ENCODE results near the gene DGLUCY. TPM values are rescaled to one million over a fixed set of nuclear protein-coding genes. Genes with fewer than 3 reads are reported as not detected.
"Not testable (repeated sequence)": the region's sequence is repeated elsewhere in the genome, so short reads cannot be mapped to it uniquely, and the experiment has no call there.

DGLUCY gene
- total and polyA plus RNA-seq, 2 experiments from 2014 or later: 15.2 to 15.7 TPM

DNA sequence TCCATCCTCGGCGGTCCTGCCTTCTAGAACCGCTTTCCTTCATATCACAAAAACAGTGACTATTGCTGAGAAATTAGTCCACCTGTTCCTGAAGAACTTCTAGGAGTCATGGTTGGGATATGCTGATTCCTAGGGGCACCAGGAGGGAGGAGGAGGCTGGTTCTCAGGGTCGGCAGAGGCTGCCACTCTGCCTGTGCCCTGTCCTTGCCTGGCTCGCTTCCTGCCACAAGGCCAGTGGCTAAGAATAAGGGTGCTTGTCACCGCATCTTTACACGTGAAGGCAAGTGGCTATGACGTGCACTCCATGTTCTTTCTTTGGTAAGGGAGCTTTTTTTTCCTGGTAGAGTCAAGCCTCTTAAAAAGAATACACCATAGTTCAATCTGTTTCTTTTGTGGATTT, 18.7 kb upstream of the DGLUCY start:
- Histone ChIP-seq H4K20me1 (ENCODE audit: insufficient read depth) (no peaks in the 10 kb centered on the region), H3K27ac (no peak overlapping the region), H3K27me3 (replicated peaks; ENCODE audit: insufficient read depth) (peaks cover 5% of the 10 kb centered on the region; the same call in 1 of the 2 replicates), H3K4me2 (ENCODE audit: unreplicated experiment) (no peak overlapping the region), H3K4me1 (ENCODE audit: insufficient read depth) (no peaks in the 10 kb centered on the region), H3K9ac (no peak overlapping the region), H2AFZ (no peak overlapping the region), H3K4me3 (no peak overlapping the region), H3K36me3 (ENCODE audit: low read depth) (no peaks in the 10 kb centered on the region), H3F3A (ENCODE audit: insufficient read depth) (no peaks in the 10 kb centered on the region), H3K9me3 (ENCODE audit: low read depth) (no peaks in the 10 kb centered on the region), H3K79me2 (ENCODE audit: insufficient read depth) (no peaks in the 10 kb centered on the region), H3K9me2 (ENCODE audit: insufficient read depth) (no peaks in the 10 kb centered on the region)
- TF ChIP-seq EZH2 (IDR thresholded peaks at IDR 0.05; ENCODE audit: insufficient read depth, poor library complexity, severe bottlenecking): no peak
- no peak for TF ChIP-seq EZH2phosphoT487 (IDR thresholded peaks at IDR 0.05; ENCODE audit: insufficient read depth, low read depth)
- WGBS, 2 experiments (ENCODE audit: low coverage in 1 of 2, low lambda C conversion rate in 2 of 2, missing lambda C conversion rate in 2 of 2): 63 to 69% methylated on average over 8 of the region's 8 CpGs
- in situ Hi-C loops (cut with MboI): no loop called here
- DNase-seq: no peak

DNA sequence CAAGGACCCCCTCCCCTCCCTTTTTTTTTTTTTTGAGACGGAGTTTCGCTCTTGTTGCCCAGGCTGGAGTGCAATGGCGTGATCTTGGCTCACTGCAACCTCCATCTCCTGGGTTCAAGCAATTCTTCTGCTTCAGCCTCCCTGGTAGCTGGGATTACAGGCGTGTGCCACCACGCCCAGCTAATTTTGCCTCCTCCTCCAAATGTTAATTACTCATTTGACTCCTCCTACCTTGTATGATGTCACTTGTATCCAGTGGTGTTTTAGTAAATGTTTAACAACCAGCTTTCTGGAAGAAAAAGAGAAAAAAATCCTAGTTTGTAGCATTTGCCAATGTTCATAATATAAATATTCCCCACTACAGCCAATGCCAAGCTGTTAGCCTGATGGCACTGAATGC, 16.2 kb upstream of the DGLUCY start:
- H3K9me3 ChIP-seq (ENCODE audit: low read depth); H3K9ac ChIP-seq; H4K20me1 ChIP-seq (ENCODE audit: insufficient read depth); DNase-seq; H3K36me3 ChIP-seq (ENCODE audit: low read depth); H3K4me1 ChIP-seq (ENCODE audit: insufficient read depth); H3K27me3 ChIP-seq (replicated peaks; ENCODE audit: insufficient read depth); H2AFZ ChIP-seq; H3K4me2 ChIP-seq (ENCODE audit: unreplicated experiment); H3K9me2 ChIP-seq (ENCODE audit: insufficient read depth); H3F3A ChIP-seq (ENCODE audit: insufficient read depth); H3K79me2 ChIP-seq (ENCODE audit: insufficient read depth); H3K4me3 ChIP-seq; in situ Hi-C loops (cut with MboI); H3K27ac ChIP-seq: not testable (repeated sequence)
- WGBS, 2 experiments (ENCODE audit: low coverage in 1 of 2, low lambda C conversion rate in 2 of 2, missing lambda C conversion rate in 2 of 2): 74 to 77% methylated on average over 3 to 5 of the region's 5 CpGs

DNA sequence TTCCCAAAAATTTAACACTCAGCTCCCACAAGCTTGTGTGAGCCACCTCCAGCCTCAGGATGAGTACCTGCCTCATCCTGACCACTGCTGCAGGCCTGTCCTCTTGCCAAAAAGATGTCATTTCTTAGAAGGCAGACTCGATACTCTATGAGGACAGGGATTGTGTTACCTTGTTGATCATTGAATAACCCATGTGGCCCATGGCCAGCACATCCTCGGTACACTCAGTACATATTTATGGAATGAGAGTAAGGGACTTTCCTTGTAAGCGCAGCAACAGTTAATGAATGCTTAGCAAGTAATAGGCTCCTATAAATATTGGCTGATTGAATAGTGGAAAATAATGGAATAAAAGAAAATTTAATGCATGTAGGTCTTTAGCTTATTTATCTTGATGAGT, 15.3 kb upstream of the DGLUCY start:
- in situ Hi-C loops (cut with MboI): no loop called here

DNA sequence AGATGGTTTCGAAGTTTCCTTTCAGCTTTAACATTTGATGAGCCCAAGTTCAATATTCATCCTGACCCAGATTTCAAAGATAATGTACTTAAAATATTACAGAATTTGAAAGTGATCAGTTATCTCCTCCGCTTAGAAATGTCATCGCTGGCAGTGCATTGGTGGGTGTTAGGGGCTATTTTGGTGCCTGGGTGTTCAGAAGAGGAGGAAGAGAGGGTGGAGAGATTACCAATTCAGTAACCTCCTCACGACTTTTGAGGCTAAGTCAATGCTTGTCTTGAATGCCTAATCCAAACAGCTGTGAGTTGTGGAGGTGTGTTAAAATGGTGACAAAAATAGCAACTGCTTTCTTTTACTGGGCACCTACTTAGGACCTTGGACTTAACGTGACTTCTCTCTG, 13.8 kb upstream of the DGLUCY start:
- Histone ChIP-seq H3K4me1 (ENCODE audit: insufficient read depth) (no peaks in the 10 kb centered on the region), H2AFZ (no peak overlapping the region), H3K36me3 (ENCODE audit: low read depth) (no peaks in the 10 kb centered on the region), H3K27ac (no peak overlapping the region), H3K4me2 (ENCODE audit: unreplicated experiment) (no peak overlapping the region), H3K9me2 (ENCODE audit: insufficient read depth) (no peaks in the 10 kb centered on the region), H3F3A (ENCODE audit: insufficient read depth) (no peaks in the 10 kb centered on the region), H3K9me3 (ENCODE audit: low read depth) (no peaks in the 10 kb centered on the region), H3K4me3 (no peak overlapping the region), H3K27me3 (replicated peaks; ENCODE audit: insufficient read depth) (peaks cover 7% of the 10 kb centered on the region; the same call in 1 of the 2 replicates), H3K9ac (no peak overlapping the region), H4K20me1 (ENCODE audit: insufficient read depth) (no peaks in the 10 kb centered on the region), H3K79me2 (ENCODE audit: insufficient read depth) (no peaks in the 10 kb centered on the region)
- no peak for TF ChIP-seq EZH2phosphoT487 (IDR thresholded peaks at IDR 0.05; ENCODE audit: insufficient read depth, low read depth)
- no peak for TF ChIP-seq EZH2 (IDR thresholded peaks at IDR 0.05; ENCODE audit: insufficient read depth, poor library complexity, severe bottlenecking)
- DNase-seq: no peak
- in situ Hi-C loops (cut with MboI): no loop called here
- WGBS, 2 experiments (ENCODE audit: low coverage in 1 of 2, low lambda C conversion rate in 2 of 2, missing lambda C conversion rate in 2 of 2): 69% methylated on average over 5 of the region's 5 CpGs

More for the DNA sequence above, 15.3 kb upstream of the DGLUCY start:
- 49 to 50% methylated on average over 3 of the region's 3 CpGs for WGBS, 2 experiments (ENCODE audit: low coverage in 1 of 2, low lambda C conversion rate in 2 of 2, missing lambda C conversion rate in 2 of 2)
- DNase-seq: no peak
- peaks cover 7% of the 10 kb centered on the region; the same call in 1 of the 2 replicates for H3K27me3 ChIP-seq (replicated peaks; ENCODE audit: insufficient read depth)
- no peak overlapping the region for H2AFZ ChIP-seq
- no peak overlapping the region for H3K9ac ChIP-seq
- H4K20me1 ChIP-seq (ENCODE audit: insufficient read depth): no peaks in the 10 kb centered on the region
- H3K4me3 ChIP-seq: no peak overlapping the region
- no peaks in the 10 kb centered on the region for H3K4me1 ChIP-seq (ENCODE audit: insufficient read depth)
- TF ChIP-seq EZH2phosphoT487 (IDR thresholded peaks at IDR 0.05; ENCODE audit: insufficient read depth, low read depth): no peak
- TF ChIP-seq EZH2 (IDR thresholded peaks at IDR 0.05; ENCODE audit: insufficient read depth, poor library complexity, severe bottlenecking): no peak
- no peaks in the 10 kb centered on the region for H3F3A ChIP-seq (ENCODE audit: insufficient read depth)
- H3K27ac ChIP-seq: no peak overlapping the region
- H3K9me3 ChIP-seq (ENCODE audit: low read depth): no peaks in the 10 kb centered on the region
- no peaks in the 10 kb centered on the region for H3K9me2 ChIP-seq (ENCODE audit: insufficient read depth)
- H3K36me3 ChIP-seq (ENCODE audit: low read depth): no peaks in the 10 kb centered on the region
- H3K4me2 ChIP-seq (ENCODE audit: unreplicated experiment): no peak overlapping the region
- H3K79me2 ChIP-seq (ENCODE audit: insufficient read depth): no peaks in the 10 kb centered on the region

DNA sequence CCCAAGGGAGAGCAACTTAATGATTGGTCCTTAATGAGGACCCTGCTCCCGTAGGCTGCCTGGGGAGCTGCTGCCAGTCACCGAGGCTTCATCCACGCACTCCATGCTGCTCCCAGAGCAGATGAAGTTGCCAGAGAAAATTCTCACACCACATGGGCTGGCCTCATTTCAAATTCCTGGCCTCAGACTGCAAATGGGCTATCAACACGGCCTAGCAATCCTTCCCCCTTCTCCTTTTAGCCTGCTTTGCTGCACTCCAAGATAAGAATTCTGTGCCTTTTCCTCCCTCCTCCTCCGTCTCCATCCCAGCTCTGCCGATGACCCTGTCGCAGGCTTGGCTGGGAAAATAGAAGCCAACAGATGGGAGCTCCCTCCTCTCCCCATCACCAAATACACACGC, 10.8 kb upstream of the DGLUCY start:
- TF ChIP-seq EZH2 (IDR thresholded peaks at IDR 0.05; ENCODE audit: insufficient read depth, poor library complexity, severe bottlenecking) (no peak), EZH2phosphoT487 (IDR thresholded peaks at IDR 0.05; ENCODE audit: insufficient read depth, low read depth) (no peak)
- H3K27ac ChIP-seq: no peak overlapping the region
- WGBS, 2 experiments (ENCODE audit: low coverage in 1 of 2, low lambda C conversion rate in 2 of 2, missing lambda C conversion rate in 2 of 2): 16 to 18% methylated on average over 8 of the region's 8 CpGs
- H3F3A ChIP-seq (ENCODE audit: insufficient read depth): no peaks in the 10 kb centered on the region
- H3K79me2 ChIP-seq (ENCODE audit: insufficient read depth): no peaks in the 10 kb centered on the region
- no peaks in the 10 kb centered on the region for H3K36me3 ChIP-seq (ENCODE audit: low read depth)
- no peaks in the 10 kb centered on the region for H3K9me3 ChIP-seq (ENCODE audit: low read depth)
- in situ Hi-C loops (cut with MboI): no loop called here
- peaks cover 4% of the 10 kb centered on the region; the same call in 1 of the 2 replicates for H3K27me3 ChIP-seq (replicated peaks; ENCODE audit: insufficient read depth)
- H3K9me2 ChIP-seq (ENCODE audit: insufficient read depth): no peaks in the 10 kb centered on the region
- DNase-seq: no peak
- no peaks in the 10 kb centered on the region for H4K20me1 ChIP-seq (ENCODE audit: insufficient read depth)
- H3K4me3 ChIP-seq: no peak overlapping the region
- no peak overlapping the region for H3K9ac ChIP-seq
- H3K4me2 ChIP-seq (ENCODE audit: unreplicated experiment): no peak overlapping the region
- no peak overlapping the region for H2AFZ ChIP-seq
- no peaks in the 10 kb centered on the region for H3K4me1 ChIP-seq (ENCODE audit: insufficient read depth)

Measured in GM23248 (cell line).